HG03575 (cell line): ENCODE data around the gene SLC29A1.

Experiments used
- ATAC-seq: cut with Tn5 transposase; IDR thresholded peaks from one replicate; pipeline ENCODE4 v1.9.1; 2021; ENCODE audit not compliant: unreplicated experiment, insufficient number of reproducible peaks, low FRiP score; ENCODE audit errors: extremely low read depth

Gene SLC29A1

GRCh38 chr6:44232676-44233566 lies 9.5 kb downstream of the SLC29A1 start:
- ATAC-seq: no peak

- no peak for ATAC-seq
Observed at GRCh38 chr6:44233567-44234100, 10.2 kb downstream of the SLC29A1 start.

- ATAC-seq: no peak
Observed at GRCh38 chr6:44234101-44235025, 11.0 kb downstream of the SLC29A1 start.

GRCh38 chr6:44235269-44235668 lies 11.9 kb downstream of the SLC29A1 start:
- no peak for ATAC-seq

- no peak for ATAC-seq
Observed at GRCh38 chr6:44235891-44236516, 12.6 kb downstream of the SLC29A1 start.

GRCh38 chr6:44237021-44237812 lies 13.8 kb downstream of the SLC29A1 start:
- no peak for ATAC-seq

- ATAC-seq: no peak
Observed at GRCh38 chr6:44237813-44238433, 14.5 kb downstream of the SLC29A1 start.

- no peak for ATAC-seq
Observed at GRCh38 chr6:44238687-44239350, 15.4 kb downstream of the SLC29A1 start.

- ATAC-seq: no peak
Observed at GRCh38 chr6:44243345-44243744, 19.9 kb downstream of the SLC29A1 start.

GRCh38 chr6:44245391-44245911 lies 22.1 kb downstream of the SLC29A1 start:
- no peak for ATAC-seq

GRCh38 chr6:44245912-44246662 lies 22.7 kb downstream of the SLC29A1 start:
- ATAC-seq: peak; percentile 18

- ATAC-seq: peak; percentile 43
Observed at GRCh38 chr6:44246663-44247337, 23.4 kb downstream of the SLC29A1 start, which contains the start of gene HSP90AB1. HSP90AB1 (plus strand) TSS chr6:44247101; CDS start chr6:44248630, 1,529 bp downstream.

- no peak for ATAC-seq
Observed at GRCh38 chr6:44247338-44248302, 24.2 kb downstream of the SLC29A1 start.

- ATAC-seq: no peak
Observed at GRCh38 chr6:44248579-44248978, 25.2 kb downstream of the SLC29A1 start.
